Stomach (tissue), 9 donors: ENCODE measurements around the gene MAGIX. TPM values are rescaled to one million over a fixed set of nuclear protein-coding genes. Genes with fewer than 3 reads are reported as not detected.
A peak's percentile ranks its signal among the peaks of the same experiment; 100 is the strongest.

Experiments used
- DNase-seq, 2 donors: peaks; one replicate each; pipeline versions ENCODE4 v3.0.0 to v3.0.0-alpha.2; 2013 to 2019
- H3K27ac ChIP-seq, 5 donors: fragments of 200-600 bp in 4 of 5; sonication (generic) in 4 of 5; one replicate each; pipeline ENCODE4 v1.5.1; 2013 to 2019; ENCODE audit warnings: mild to moderate bottlenecking in 1 of 5, moderate library complexity in 1 of 5
- H3K27me3 ChIP-seq, 3 donors: fragments of 200-600 bp; sonication (generic); one replicate each; pipeline ENCODE4 v1.5.1; 2017 to 2019; ENCODE audit warnings: mixed run types in 1 of 3
- H3K36me3 ChIP-seq, 4 donors: fragments of 200-600 bp; sonication (generic); 1 replicate in 3 of 4; 2 replicates in 1 of 4; pipeline ENCODE4 v1.5.1; 2016 to 2019
- H3K4me1 ChIP-seq, 4 donors: fragments of 200-600 bp; sonication (generic); one replicate each; pipeline ENCODE4 v1.5.1; 2016 to 2019
- H3K4me3 ChIP-seq, 4 donors: fragments of 200-600 bp; sonication (generic) in 3 of 4; one replicate each; pipeline ENCODE4 v1.5.1; 2016 to 2019; ENCODE audit warnings: mild to moderate bottlenecking in 1 of 4
- H3K9me3 ChIP-seq, 4 donors: fragments of 200-600 bp; sonication (generic); one replicate each; pipeline ENCODE4 v1.5.1; 2016 to 2019
- EP300 ChIP-seq: sonication (generic); formaldehyde crosslinking; IDR thresholded peaks from one replicate; pipeline ENCODE4 v1.6.1; 2017; ENCODE audit warnings: antibody characterized with exemption
- POLR2A ChIP-seq, 4 donors: fragments of 450-650 bp; IDR thresholded peaks; one replicate each; pipeline ENCODE4 v1.6.1; 2016; ENCODE audit warnings: antibody characterized with exemption in 4 of 4, control low read depth in 2 of 4, mild to moderate bottlenecking in 1 of 4, moderate library complexity in 1 of 4
- POLR2AphosphoS5 ChIP-seq, 3 donors: sonication (generic); formaldehyde crosslinking; IDR thresholded peaks; one replicate each; pipeline ENCODE4 v1.6.1; 2016; ENCODE audit warnings: antibody characterized with exemption in 3 of 3
- WGBS, 5 donors: extraction: QIAGEN DNeasy Blood & Tissue Kit in 3 of 5; methylation state at CpG; one replicate each; pipeline versions ENCODE4 v1.1.5 to v1.1.7; 2013 to 2018; 5-methylcytosine and 5-hydroxymethylcytosine counted together
- intact Hi-C: fragments of 100-400 bp; cut with DNase I; formaldehyde crosslinking; loops from one replicate; pipeline ENCODE4 v1.15.1; 2023; ENCODE audit warnings: low total_unique reads
- polyA plus RNA-seq, 3 donors: library from polyadenylated mRNA; stranded (reverse); fragments of 200-250 nt; gene quantifications; one replicate each; pipeline ENCODE4 v1.2.3, GENCODE V29; 2013
- total RNA-seq, 5 donors: library from RNA; depleted of rRNA; stranded (reverse); fragments of >200 nt; gene quantifications; one replicate each; pipeline versions ENCODE4 v1.1.0 to v1.2.3, GENCODE V29; 2014 to 2016
- TF ChIP-seq, protein P1 (sequence below), 7 experiments: fragments of 450-650 bp in 4 of 7; fragments of 200-600 bp in 3 of 7; sonication (generic) in 3 of 7; IDR thresholded peaks; one replicate each; pipeline ENCODE4 v1.5.1; 2016 to 2019; ENCODE audit warnings: antibody characterized with exemption in 7 of 7, control low read depth in 2 of 7, mild to moderate bottlenecking in 1 of 7
- donor health status: healthy with polysubstance abuse.
- donor health status: Bipolar disorder and iron deficiency.
- donor health status: healthy.

MAGIX gene
- total and polyA plus RNA-seq, 8 donors: 4.7 to 43.2 (median 25.2) TPM

DNA sequence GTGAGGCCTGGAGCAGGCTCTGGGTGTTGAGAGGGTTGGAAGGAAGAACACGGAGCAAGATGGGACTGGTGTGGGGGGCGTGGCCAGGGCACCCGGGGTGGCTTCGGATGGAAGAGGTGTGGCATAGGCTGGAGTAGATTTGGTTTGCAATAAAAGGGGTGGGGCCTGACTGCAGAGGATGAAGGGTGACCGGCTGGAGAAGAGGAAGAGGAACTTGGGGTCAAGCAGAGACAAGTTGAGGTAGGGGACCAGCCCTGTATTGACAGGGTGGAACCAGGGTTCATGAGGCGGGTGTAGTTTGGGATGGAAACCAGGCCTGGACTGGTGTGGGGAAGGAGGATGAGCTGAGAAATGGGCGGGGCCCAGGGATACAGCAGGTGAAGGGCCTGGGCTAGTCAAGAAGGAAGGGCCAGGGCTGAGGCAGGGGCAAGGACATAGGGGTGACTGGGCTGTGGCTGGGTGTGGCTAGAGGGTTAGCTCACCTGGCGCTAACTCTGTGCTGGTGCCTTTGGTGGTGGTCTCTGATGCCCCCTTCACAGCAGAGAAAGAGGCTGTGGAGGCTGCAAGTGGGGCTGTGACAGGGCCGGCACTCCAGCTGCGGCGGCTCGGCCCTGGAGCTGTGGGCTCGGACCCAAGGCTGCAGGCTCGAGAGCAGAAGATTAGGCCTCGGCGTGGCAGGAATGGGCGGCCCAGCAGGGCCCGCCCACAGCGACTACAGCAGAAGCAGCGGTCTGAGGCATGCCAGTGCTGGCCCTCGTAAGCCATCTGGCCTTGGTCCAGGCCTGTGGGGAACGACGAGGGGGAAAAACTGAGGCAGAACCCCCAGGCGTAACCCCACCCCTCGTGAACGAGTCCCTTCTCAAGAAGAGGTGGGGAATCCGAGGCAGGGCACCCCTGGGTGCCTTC is 14.1 kb downstream of the MAGIX start:
- Histone ChIP-seq H3K4me1 (peaks cover 4 to 47% (median 27%) of the 10 kb centered on the region in 4 donors), H3K27me3 (no peaks in the 10 kb centered on the region), H3K36me3 (peaks cover 0 to 61% (median 54%) of the 10 kb centered on the region in 4 donors), H3K27ac (peak overlapping the region; percentile 55 to 77 (median 67)), H3K4me3 (no peak overlapping the region), H3K9me3 (peaks cover 0 to 8% (median under 1%) of the 10 kb centered on the region in 4 donors)
- TF ChIP-seq, protein P1, sequence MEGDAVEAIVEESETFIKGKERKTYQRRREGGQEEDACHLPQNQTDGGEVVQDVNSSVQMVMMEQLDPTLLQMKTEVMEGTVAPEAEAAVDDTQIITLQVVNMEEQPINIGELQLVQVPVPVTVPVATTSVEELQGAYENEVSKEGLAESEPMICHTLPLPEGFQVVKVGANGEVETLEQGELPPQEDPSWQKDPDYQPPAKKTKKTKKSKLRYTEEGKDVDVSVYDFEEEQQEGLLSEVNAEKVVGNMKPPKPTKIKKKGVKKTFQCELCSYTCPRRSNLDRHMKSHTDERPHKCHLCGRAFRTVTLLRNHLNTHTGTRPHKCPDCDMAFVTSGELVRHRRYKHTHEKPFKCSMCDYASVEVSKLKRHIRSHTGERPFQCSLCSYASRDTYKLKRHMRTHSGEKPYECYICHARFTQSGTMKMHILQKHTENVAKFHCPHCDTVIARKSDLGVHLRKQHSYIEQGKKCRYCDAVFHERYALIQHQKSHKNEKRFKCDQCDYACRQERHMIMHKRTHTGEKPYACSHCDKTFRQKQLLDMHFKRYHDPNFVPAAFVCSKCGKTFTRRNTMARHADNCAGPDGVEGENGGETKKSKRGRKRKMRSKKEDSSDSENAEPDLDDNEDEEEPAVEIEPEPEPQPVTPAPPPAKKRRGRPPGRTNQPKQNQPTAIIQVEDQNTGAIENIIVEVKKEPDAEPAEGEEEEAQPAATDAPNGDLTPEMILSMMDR (IDR thresholded peaks at IDR 0.05): no peak
- TF ChIP-seq POLR2A (IDR thresholded peaks at IDR 0.05) (no peak), POLR2AphosphoS5 (IDR thresholded peaks at IDR 0.05) (no peak), EP300 (no peak)
- intact Hi-C loops: no loop called here
- DNase-seq: peak in 1 of 2 donors; percentile 36
- 33 to 57% (median 52%) methylated on average over 9 to 27 of the region's 27 CpGs for WGBS, 5 donors

DNA sequence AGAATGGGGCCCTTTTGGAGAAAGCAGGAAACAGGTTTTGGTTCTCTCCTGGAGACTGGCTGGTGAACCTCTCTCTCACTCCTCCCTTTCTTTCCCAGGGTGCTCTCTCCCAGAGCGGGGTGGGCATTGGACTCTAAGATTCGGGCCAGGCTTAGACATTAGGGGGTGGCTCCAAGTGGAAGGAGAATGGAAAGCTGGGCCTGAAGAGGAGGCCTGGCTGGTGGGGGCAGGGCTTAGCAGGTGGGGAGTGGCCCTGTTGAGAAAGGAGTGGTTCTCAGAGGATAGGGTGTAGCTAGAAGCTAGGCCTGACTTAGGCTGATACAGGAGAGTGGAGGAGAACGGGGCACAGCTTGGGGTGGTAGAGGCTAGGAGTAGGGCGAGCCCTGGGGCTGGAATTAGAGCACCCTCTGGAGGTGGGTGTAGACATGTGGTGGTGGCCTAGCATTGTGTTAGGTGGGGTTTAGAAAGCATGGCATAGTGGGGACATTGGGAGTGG is 14.8 kb downstream of the MAGIX start:
- intact Hi-C loops: no loop called here
- H3K27ac ChIP-seq: peak overlapping the region; percentile 55 to 77 (median 67)

DNA sequence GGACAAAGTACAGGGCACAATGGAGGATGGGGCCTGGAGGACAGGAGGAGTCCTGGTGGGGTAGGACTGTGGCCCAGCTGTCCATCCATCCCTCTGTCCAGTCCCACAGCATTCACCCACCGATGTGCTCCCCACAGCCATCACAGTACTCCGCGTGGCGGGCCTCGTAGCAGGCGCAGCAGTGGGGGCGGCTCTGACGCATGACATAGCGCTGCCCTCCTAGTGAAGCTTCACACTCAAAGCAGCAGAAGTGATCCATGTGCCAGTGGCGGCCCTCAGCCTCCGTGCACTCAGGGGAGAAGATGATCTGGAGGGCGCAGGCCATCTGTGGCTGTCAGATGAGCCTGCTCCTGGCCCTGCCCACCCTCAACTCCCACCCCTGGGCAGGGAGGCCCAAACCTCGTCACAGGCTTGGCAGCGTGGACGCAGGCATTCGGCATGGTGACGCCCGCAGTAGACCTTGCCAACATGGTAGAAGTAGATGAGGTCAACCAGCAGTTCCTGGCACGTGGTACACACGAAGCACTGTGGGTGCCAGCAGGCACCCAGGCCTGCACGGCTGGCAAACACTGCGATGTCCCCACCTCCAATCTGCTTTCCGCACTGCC is 15.4 kb downstream of the MAGIX start:
- Histone ChIP-seq H3K27me3 (no peaks in the 10 kb centered on the region), H3K9me3 (peaks cover 0 to 5% (median 0%) of the 10 kb centered on the region in 4 donors), H3K4me3 (no peak overlapping the region), H3K27ac (peak overlapping the region in 2 of 5 donors; percentile 75 to 77), H3K36me3 (peaks cover under 1 to 66% (median 64%) of the 10 kb centered on the region in 4 donors), H3K4me1 (peaks cover 2 to 44% (median 21%) of the 10 kb centered on the region in 4 donors)
- WGBS, 5 donors: 80 to 92% (median 89%) methylated on average over 7 to 23 of the region's 23 CpGs
- DNase-seq: no peak
- intact Hi-C loops: no loop called here
- no peak for TF ChIP-seq POLR2A (IDR thresholded peaks at IDR 0.05)
- TF ChIP-seq, protein P1 (IDR thresholded peaks at IDR 0.05): no peak
- no peak for TF ChIP-seq EP300
- no peak for TF ChIP-seq POLR2AphosphoS5 (IDR thresholded peaks at IDR 0.05)

More for the DNA sequence above, 14.8 kb downstream of the MAGIX start:
- WGBS, 5 donors: 37 to 65% (median 47%) methylated on average over 3 to 4 of the region's 4 CpGs
- H3K4me3 ChIP-seq: no peak overlapping the region
- peaks cover 0 to 5% (median 0%) of the 10 kb centered on the region in 4 donors for H3K9me3 ChIP-seq
- no peak for TF ChIP-seq EP300
- DNase-seq: peak in 1 of 2 donors; percentile 62
- no peaks in the 10 kb centered on the region for H3K27me3 ChIP-seq
- peaks cover 4 to 47% (median 26%) of the 10 kb centered on the region in 4 donors for H3K4me1 ChIP-seq
- H3K36me3 ChIP-seq: peaks cover 0 to 62% (median 60%) of the 10 kb centered on the region in 4 donors

DNA sequence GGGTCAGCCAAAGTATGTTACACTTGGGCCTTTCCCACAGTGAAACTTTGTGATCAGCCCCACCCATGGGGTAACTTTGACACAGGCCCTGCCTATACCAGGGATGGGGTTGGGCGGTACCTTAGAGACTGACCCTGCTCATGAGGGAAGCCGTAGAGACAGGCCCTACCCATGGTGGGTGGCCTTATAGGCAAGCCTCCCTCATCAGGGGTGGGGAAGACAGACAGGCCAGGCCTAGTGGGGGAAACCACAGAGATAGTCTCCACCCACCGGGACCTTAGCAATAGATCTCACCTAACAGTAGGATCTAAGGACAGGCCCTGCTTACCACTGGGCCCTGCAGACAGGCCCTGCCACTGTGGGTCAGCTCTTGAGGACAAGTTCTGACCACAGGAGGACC is 16.0 kb downstream of the MAGIX start:
- DNase-seq: no peak
- intact Hi-C loops: no loop called here
- H3K27me3 ChIP-seq: no peaks in the 10 kb centered on the region
- 80 to 100% (median 90%) methylated on average over 1 to 3 of the region's 3 CpGs for WGBS, 5 donors
- peaks cover 0 to 5% (median 0%) of the 10 kb centered on the region in 4 donors for H3K9me3 ChIP-seq
- H3K27ac ChIP-seq: no peak overlapping the region
- H3K36me3 ChIP-seq: peaks cover 4 to 70% (median 67%) of the 10 kb centered on the region in 4 donors
- peaks cover 0 to 39% (median 15%) of the 10 kb centered on the region in 4 donors for H3K4me1 ChIP-seq
- TF ChIP-seq EP300 (no peak), POLR2A (IDR thresholded peaks at IDR 0.05) (no peak), POLR2AphosphoS5 (IDR thresholded peaks at IDR 0.05) (no peak)
- TF ChIP-seq, protein P1 (IDR thresholded peaks at IDR 0.05): no peak
- H3K4me3 ChIP-seq: no peak overlapping the region
